K562 (cell line): ENCODE data around the gene LDLRAD3. TPM values are rescaled to one million over a fixed set of nuclear protein-coding genes. Genes with fewer than 3 reads are reported as not detected.

Experiments
- CBFA2T3 ChIP-seq: fragments of 450-650 bp; IDR thresholded peaks from 2 replicates; pipeline ENCODE4 v1.6.1; 2017
- CXXC5 ChIP-seq: fragments of 250-450 bp; sonication (Bioruptor Pico); IDR thresholded peaks from 2 replicates; pipeline ENCODE4 v1.8.0; 2022; ENCODE audit warnings: inconsistent platforms, mild to moderate bottlenecking, moderate library complexity
- MECOM ChIP-seq: fragments of 250-450 bp; sonication (Bioruptor Pico); IDR thresholded peaks from 2 replicates; pipeline ENCODE4 v1.8.0; 2022; ENCODE audit warnings: inconsistent platforms
- MGA ChIP-seq: fragments of 450-650 bp; IDR thresholded peaks from 2 replicates; pipeline ENCODE4 v1.6.1; 2016; ENCODE audit warnings: mild to moderate bottlenecking, moderate library complexity
- MNT ChIP-seq, 2 experiments: fragments of 450-650 bp; conservative IDR thresholded peaks; 2 replicates each; pipeline ENCODE4 v1.6.1; 2017; ENCODE audit warnings: mild to moderate bottlenecking in 2 of 2, moderate library complexity in 2 of 2
- NBN ChIP-seq: fragments of 450-650 bp; IDR thresholded peaks from 2 replicates; pipeline ENCODE4 v1.6.1; 2016; ENCODE audit warnings: low read depth, mild to moderate bottlenecking
- NR4A1 ChIP-seq, 2 experiments: fragments of 250-450 bp in 1 of 2; fragments of 450-650 bp in 1 of 2; sonication (Bioruptor Pico) in 1 of 2; IDR thresholded peaks; 2 replicates each; pipeline versions ENCODE4 v1.4.0 to v1.6.1; 2016 to 2020; ENCODE audit warnings: mild to moderate bottlenecking in 2 of 2, missing compliant biosample characterization in 1 of 2, missing genetic modification characterization in 1 of 2, moderate library complexity in 1 of 2
- PYGO2 ChIP-seq: fragments of 450-650 bp; IDR thresholded peaks from 2 replicates; pipeline ENCODE4 v1.6.1; 2016; ENCODE audit warnings: mild to moderate bottlenecking, missing genetic modification characterization, moderate library complexity, missing compliant biosample characterization
- SAFB ChIP-seq: fragments of 200-400 bp; formaldehyde crosslinking; IDR thresholded peaks from 2 replicates; pipeline ENCODE4 v1.6.1; 2017; ENCODE audit warnings: low read depth, low read length, borderline replicate concordance
- SMAD3 ChIP-seq: fragments of 450-650 bp; formaldehyde crosslinking; conservative IDR thresholded peaks from 2 replicates; pipeline ENCODE4 v1.4.0; 2020; ENCODE audit warnings: mild to moderate bottlenecking
- SP2 ChIP-seq: IDR thresholded peaks from 2 replicates; pipeline ENCODE4 v1.6.1; 2011; ENCODE audit warnings: mild to moderate bottlenecking, low read depth, low read length, moderate library complexity; ENCODE audit not compliant: poor library complexity, severe bottlenecking; ENCODE audit errors: extremely low read depth
- U2AF2 ChIP-seq: fragments of 200-400 bp; formaldehyde crosslinking; optimal IDR thresholded peaks from 2 replicates; pipeline ENCODE3; 2017; ENCODE audit warnings: low read depth, mild to moderate bottlenecking, low read length
- ZFPM2 ChIP-seq: fragments of 250-450 bp; sonication (Bioruptor Pico); IDR thresholded peaks from 2 replicates; pipeline ENCODE4 v1.5.1; 2022; ENCODE audit warnings: mild to moderate bottlenecking
- ZNF668 ChIP-seq: fragments of 250-450 bp; sonication (Bioruptor Pico); IDR thresholded peaks from 2 replicates; pipeline ENCODE4 v1.8.0; 2022; ENCODE audit warnings: mild to moderate bottlenecking, inconsistent platforms
- ZNF696 ChIP-seq: fragments of 250-450 bp; sonication (Bioruptor Pico); conservative IDR thresholded peaks from 2 replicates; pipeline ENCODE4 v1.4.0; 2020; ENCODE audit warnings: mild to moderate bottlenecking, moderate library complexity
- ZNF830 ChIP-seq: fragments of 250-450 bp; sonication (Bioruptor Pico); IDR thresholded peaks from 2 replicates; pipeline ENCODE4 v1.5.0; 2021; ENCODE audit warnings: mild to moderate bottlenecking
- polyA plus RNA-seq, 8 experiments: library from polyadenylated mRNA; depleted of rRNA in 4 of 8; stranded (reverse) in 5 of 8; unstranded in 3 of 8; fragments of >200 nt; fragmentation: Nextera tagmentation in 2 of 8; fragmentation: Illumina TruSeq in 1 of 8; extraction: Ambion mirVana in 2 of 8; extraction: Trizol in 1 of 8; gene quantifications; 2 replicates each; pipeline versions ENCODE4 v1.2.1 to v1.2.3, GENCODE V29; 2011 to 2014; ENCODE audit warnings: inconsistent platforms in 1 of 8, missing spikeins in 1 of 8
- total RNA-seq, 7 experiments: library from RNA; depleted of rRNA in 6 of 7; stranded (reverse); fragments of >200 nt in 6 of 7; fragmentation: Illumina TruSeq in 2 of 7; extraction: Trizol in 2 of 7; gene quantifications; 2 replicates each; pipeline versions ENCODE4 v1.2.1 to v1.2.3, GENCODE V29; 2011 to 2021; ENCODE audit warnings: low replicate concordance in 1 of 7

The LDLRAD3 gene
- total and polyA plus RNA-seq, 9 of the 15 experiments (the other 6 are each of a cell fraction or from before 2014, with no cell fraction given) = 0.73 to 7.2 (median 3.5) TPM

- TF ChIP-seq MGA (peak; percentile 42), SAFB (no peak), CXXC5 (CRISPR knock-in tag) (peak; percentile 47; the same call in 1 of the 2 replicates), ZNF696 (CRISPR knock-in tag) (no peak), NBN (0 out of 2 replicates have a peak, but pooled peaks have one; percentile 35), ZNF668 (CRISPR knock-in tag) (peak; percentile 66; the same call in 1 of the 2 replicates), MECOM (CRISPR knock-in tag) (0 out of 2 replicates have a peak, but pooled peaks have one; percentile 9), PYGO2 (tag) (no peak), NR4A1 (CRISPR knock-in tag; IDR thresholded peaks at IDR 0.05) (no peak), NR4A1 (tag; IDR thresholded peaks at IDR 0.05) (peak; percentile 61), U2AF2 (no peak), ZNF830 (CRISPR knock-in tag) (no peak), SP2 (no peak), SMAD3 (CRISPR knock-in tag) (0 out of 2 replicates have a peak, but pooled peaks have one; percentile 20), MNT (conservative IDR thresholded peaks at IDR 0.05) (0 out of 4 replicates have a peak, but pooled peaks of 1 of the 2 experiments have one; percentile 22), CBFA2T3 (peak; percentile 82), ZFPM2 (CRISPR knock-in tag) (no peak)
Measured at GRCh38 chr11:36097219-36097650, 153.4 kb downstream of the LDLRAD3 start (continued).
